SK-N-SH (cell line): ENCODE data around the gene CKAP2L. TPM values are rescaled to one million over a fixed set of nuclear protein-coding genes. Genes with fewer than 3 reads are reported as not detected.
"Not testable (repeated sequence)": the region's sequence is repeated elsewhere in the genome, so short reads cannot be mapped to it uniquely, and the experiment has no call there.

Experiments
- CTCF ChIA-PET: fragments of 300-600, 350-600 bp; formaldehyde crosslinking; extraction: SDS; loops from one replicate; lab custom pipeline; 2021; lab: Yijun Ruan, JAX
- POLR2A ChIA-PET: fragments of 350-600 bp; sonication (Branson Sonifier 250); formaldehyde crosslinking; extraction: SDS; loops from one replicate; lab custom pipeline; 2020; ENCODE audit warnings: antibody characterized with exemption, inconsistent platforms; lab: Yijun Ruan, JAX
- DNase-seq: peaks from one replicate; pipeline ENCODE4 v3.0.0; 2012
- H2AFZ ChIP-seq: fragments of 200-600 bp; sonication (generic); 2 replicates; pipeline ENCODE4 v1.8.1; 2016; ENCODE audit warnings: antibody characterized with exemption, mild to moderate bottlenecking, low read depth
- H3F3A ChIP-seq: fragments of 200-600 bp; sonication (generic); replicated peaks from 2 replicates; pipeline ENCODE3; 2016; ENCODE audit warnings: antibody characterized with exemption, mild to moderate bottlenecking; ENCODE audit not compliant: insufficient read depth
- H3K27ac ChIP-seq, 2 experiments: fragments of 200-500 bp in 1 of 2; fragments of 200-600 bp in 1 of 2; sonication (Bioruptor generic) in 1 of 2; sonication (generic), shearing (Covaris generic) in 1 of 2; 2 replicates each; pipeline versions ENCODE4 v1.5.1 to v1.6.1; 2014 to 2016; ENCODE audit warnings: low read depth in 2 of 2, inconsistent platforms in 1 of 2, low read length in 1 of 2, mild to moderate bottlenecking in 1 of 2, mixed read lengths in 1 of 2
- H3K27me3 ChIP-seq: fragments of 200-600 bp; sonication (generic), shearing (Covaris generic); 2 replicates; pipeline ENCODE4 v1.6.1; 2016; ENCODE audit warnings: mixed run types; ENCODE audit not compliant: insufficient read depth
- H3K36me3 ChIP-seq, 2 experiments: fragments of 200-500 bp in 1 of 2; fragments of 200-600 bp in 1 of 2; sonication (Bioruptor generic) in 1 of 2; sonication (generic) in 1 of 2; replicated peaks in 1 of 2; 2 replicates each; pipeline versions ENCODE3 to v1.5.1; 2014 to 2016; ENCODE audit warnings: low read length in 1 of 2, mild to moderate bottlenecking in 1 of 2; ENCODE audit not compliant: insufficient read depth in 2 of 2, control insufficient read depth in 1 of 2
- H3K4me1 ChIP-seq, 2 experiments: fragments of 200-500 bp in 1 of 2; fragments of 200-600 bp in 1 of 2; sonication (Bioruptor generic) in 1 of 2; sonication (generic), shearing (Covaris generic) in 1 of 2; 2 replicates each; pipeline versions ENCODE4 v1.5.1 to v1.6.1; 2014 to 2016; ENCODE audit warnings: low read depth in 1 of 2, low read length in 1 of 2, mixed run types in 1 of 2; ENCODE audit not compliant: insufficient read depth in 2 of 2, control insufficient read depth in 1 of 2
- H3K4me2 ChIP-seq: fragments of 200-600 bp; sonication (generic), shearing (Covaris generic); 2 replicates; pipeline ENCODE4 v1.6.1; 2017; ENCODE audit warnings: mixed run types
- H3K4me3 ChIP-seq, 2 experiments: fragments of 200-500 bp in 1 of 2; fragments of 200-600 bp in 1 of 2; sonication (Bioruptor generic) in 1 of 2; sonication (generic), shearing (Covaris generic) in 1 of 2; 2 replicates each; pipeline versions ENCODE4 v1.5.1 to v1.8.1; 2014 to 2016; ENCODE audit warnings: low read depth in 2 of 2, inconsistent platforms in 1 of 2, low read length in 1 of 2, mild to moderate bottlenecking in 1 of 2, mixed read lengths in 1 of 2, moderate library complexity in 1 of 2
- H3K79me2 ChIP-seq: fragments of 200-600 bp; sonication (generic); 2 replicates; pipeline ENCODE4 v1.8.1; 2017; ENCODE audit warnings: mild to moderate bottlenecking; ENCODE audit not compliant: insufficient read depth
- H3K9ac ChIP-seq: fragments of 200-600 bp; sonication (generic); 2 replicates; pipeline ENCODE4 v1.6.1; 2017; ENCODE audit warnings: mixed run types
- H3K9me2 ChIP-seq: fragments of 200-600 bp; sonication (generic); 2 replicates; pipeline ENCODE4 v1.6.1; 2017; ENCODE audit warnings: mixed run types
- H3K9me3 ChIP-seq: fragments of 200-600 bp; sonication (generic); 2 replicates; pipeline ENCODE4 v1.6.1; 2017; ENCODE audit warnings: mixed run types, mild to moderate bottlenecking, moderate library complexity
- H4K20me1 ChIP-seq: fragments of 200-600 bp; sonication (generic); 2 replicates; pipeline ENCODE4 v1.6.1; 2017; ENCODE audit warnings: mild to moderate bottlenecking, mixed run types; ENCODE audit not compliant: insufficient read depth
- EZH2phosphoT487 ChIP-seq: fragments of 200-600 bp; sonication (generic); IDR thresholded peaks from 2 replicates; pipeline ENCODE4 v1.6.1; 2017; ENCODE audit warnings: low read depth, mixed run types, mild to moderate bottlenecking, antibody characterized with exemption, moderate library complexity, borderline replicate concordance
- GABPA ChIP-seq: IDR thresholded peaks from 2 replicates; pipeline ENCODE4 v1.4.0; 2012; ENCODE audit warnings: low read depth, mild to moderate bottlenecking
- GATA2 ChIP-seq: sonication (generic); formaldehyde crosslinking; IDR thresholded peaks from 2 replicates; pipeline ENCODE4 v1.5.0; 2020; ENCODE audit warnings: mild to moderate bottlenecking, missing genetic modification reagents
- MAX ChIP-seq: IDR thresholded peaks from 2 replicates; pipeline ENCODE4 v1.4.0; 2012; ENCODE audit warnings: low read depth
- MXI1 ChIP-seq: IDR thresholded peaks from 2 replicates; pipeline ENCODE4 v1.6.1; 2012; ENCODE audit warnings: mild to moderate bottlenecking, low read depth, low read length, improper control_type of control experiment
- POLR2AphosphoS5 ChIP-seq: IDR thresholded peaks from 2 replicates; pipeline ENCODE4 v1.6.1; 2012; ENCODE audit warnings: low read depth, low read length
- TAF1 ChIP-seq: IDR thresholded peaks from 2 replicates; pipeline ENCODE4 v1.6.1; 2012; ENCODE audit warnings: low read depth, mild to moderate bottlenecking, low read length, moderate library complexity, borderline replicate concordance
- TEAD4 ChIP-seq: IDR thresholded peaks from 2 replicates; pipeline ENCODE4 v1.4.0; 2012; ENCODE audit warnings: mild to moderate bottlenecking, borderline replicate concordance; ENCODE audit not compliant: insufficient read depth
- WGBS: methylation state at CpG from one replicate; pipeline ENCODE4 v1.1.6; 2017; ENCODE audit warnings: low lambda C conversion rate; 5-methylcytosine and 5-hydroxymethylcytosine counted together
- polyA plus RNA-seq, 3 experiments: library from polyadenylated mRNA; depleted of rRNA; stranded (reverse); fragments of >200 nt; gene quantifications; 2 replicates each; pipeline ENCODE4 v1.2.3, GENCODE V29; 2012

The CKAP2L gene
- polyA plus RNA-seq, 1 of the 3 experiments (the other 2 are of a cell fraction) = 2.9 TPM

GRCh38 chr2:112708968-112709367 lies 55.4 kb downstream of the CKAP2L start:
- ChIA-PET CTCF (interaction anchor here (0.6 to 2.2 kb wide), 3 partner anchors 18 to 228 kb away, joined by 3 to 10 read pairs (median 4); no protein-coding TSS in a partner anchor), POLR2A (no interaction called here)
- H3K9ac ChIP-seq = no peak overlapping the region
- H3K4me1 ChIP-seq = no peaks in the 10 kb centered on the region
- H2AFZ ChIP-seq = no peak overlapping the region
- H3K4me2 ChIP-seq = no peak overlapping the region
- 81% methylated on average over 10 of the region's 10 CpGs for WGBS
- H3K4me3 ChIP-seq = no peak overlapping the region
- no peaks in the 10 kb centered on the region for H3K79me2 ChIP-seq
- H3F3A ChIP-seq = peaks cover 4% of the 10 kb centered on the region
- H3K9me3 ChIP-seq = no peaks in the 10 kb centered on the region
- no peaks in the 10 kb centered on the region for H3K9me2 ChIP-seq
- H4K20me1 ChIP-seq = no peaks in the 10 kb centered on the region
- TF ChIP-seq GATA2 (CRISPR knock-in tag) = no peak
- no peak for TF ChIP-seq POLR2AphosphoS5
- TF ChIP-seq TAF1 = no peak
- no peak for TF ChIP-seq GABPA
- TF ChIP-seq EZH2phosphoT487 = no peak
- no peaks in the 10 kb centered on the region for H3K27me3 ChIP-seq
- no peak for DNase-seq
- H3K27ac ChIP-seq = no peak overlapping the region
- no peaks in the 10 kb centered on the region for H3K36me3 ChIP-seq

GRCh38 chr2:112706947-112707346 lies 57.5 kb downstream of the CKAP2L start:
- H3F3A ChIP-seq, POLR2A ChIA-PET, H3K4me1 ChIP-seq, H3K9ac ChIP-seq, H3K9me2 ChIP-seq, H3K79me2 ChIP-seq, DNase-seq, H3K9me3 ChIP-seq, H4K20me1 ChIP-seq, H2AFZ ChIP-seq, H3K27me3 ChIP-seq, H3K27ac ChIP-seq, H3K4me2 ChIP-seq, H3K4me3 ChIP-seq, H3K36me3 ChIP-seq: not testable (repeated sequence)
- CTCF ChIA-PET = interaction anchor here (0.7 to 5.6 kb wide), 5 partner anchors 8 to 106 kb away, joined by 3 to 22 read pairs (median 4); no protein-coding TSS in a partner anchor
- WGBS = 77% methylated on average over 9 of the region's 9 CpGs

GRCh38 chr2:112706170-112706664 lies 58.2 kb downstream of the CKAP2L start:
- H4K20me1 ChIP-seq = no peaks in the 10 kb centered on the region
- no peak overlapping the region for H3K4me2 ChIP-seq
- no peaks in the 10 kb centered on the region for H3K36me3 ChIP-seq
- peak overlapping the region; percentile 5; the same call in 1 of the 2 replicates for H2AFZ ChIP-seq
- H3K27ac ChIP-seq = no peak overlapping the region
- no peaks in the 10 kb centered on the region for H3K9me3 ChIP-seq
- H3K27me3 ChIP-seq = no peaks in the 10 kb centered on the region
- ChIA-PET CTCF (interaction anchor here (1.0 to 5.6 kb wide), 4 partner anchors 15 to 106 kb away, joined by 3 to 22 read pairs (median 13); no protein-coding TSS in a partner anchor), POLR2A (no interaction called here)
- H3K4me1 ChIP-seq = no peaks in the 10 kb centered on the region
- H3K9me2 ChIP-seq = no peaks in the 10 kb centered on the region
- H3K4me3 ChIP-seq = no peak overlapping the region
- 56% methylated on average over 5 of the region's 5 CpGs for WGBS
- H3F3A ChIP-seq = peaks cover 4% of the 10 kb centered on the region
- no peak overlapping the region for H3K9ac ChIP-seq
- no peak for TF ChIP-seq GABPA
- no peak for TF ChIP-seq TEAD4
- TF ChIP-seq MXI1 = no peak
- no peak for TF ChIP-seq MAX
- no peaks in the 10 kb centered on the region for H3K79me2 ChIP-seq
- no peak for DNase-seq
